H1 (cell line): ENCODE measurements around the gene TBC1D9. TPM values are rescaled to one million over a fixed set of nuclear protein-coding genes. Genes with fewer than 3 reads are reported as not detected.

Experiments
- CBX8 ChIP-seq: fragments of 300-800, 300-1000 bp; sonication (generic); IDR thresholded peaks from 2 replicates; pipeline ENCODE4 v1.7.1; 2016; ENCODE audit warnings: low read depth, low read length, borderline replicate concordance
- CEBPB ChIP-seq: IDR thresholded peaks from 2 replicates; pipeline ENCODE4 v1.6.1; 2012; ENCODE audit warnings: low read depth, low read length
- PHF8 ChIP-seq: fragments of 200-600 bp; sonication (generic); conservative IDR thresholded peaks from 2 replicates; pipeline ENCODE4 v1.7.1; 2012; ENCODE audit warnings: low read depth, mild to moderate bottlenecking, inconsistent platforms, low read length, moderate library complexity
- SP2 ChIP-seq: IDR thresholded peaks from 2 replicates; pipeline ENCODE4 v1.6.1; 2012; ENCODE audit warnings: mild to moderate bottlenecking, low read length, inconsistent platforms
- ZNF274 ChIP-seq: IDR thresholded peaks from 2 replicates; pipeline ENCODE4 v1.7.0; 2012; ENCODE audit warnings: low read length, borderline replicate concordance; ENCODE audit errors: extremely low read depth
- polyA plus RNA-seq, 7 experiments: library from polyadenylated mRNA; depleted of rRNA in 3 of 7; stranded (reverse) in 5 of 7; unstranded in 2 of 7; fragments of >200 nt in 5 of 7; fragments of 200-250 nt in 2 of 7; gene quantifications; 1 replicate in 5 of 7; 2 replicates in 1 of 7; 4 replicates in 1 of 7; pipeline versions ENCODE4 v1.2.1 to v1.2.3, GENCODE V29; 2011 to 2013; ENCODE audit warnings: missing spikeins in 2 of 7, mixed read lengths in 2 of 7
- total RNA-seq: library from RNA; stranded (reverse); fragmentation: NEBNext Ultra II Directional; extraction: Animal tissue kit (Norgen Biotek cat#: 25700); gene quantifications from 2 replicates; pipeline ENCODE4 v1.2.1, GENCODE V29; 2021

The TBC1D9 gene
- total and polyA plus RNA-seq, 2 of the 8 experiments (the other 6 are each of a cell fraction or from before 2014, with no cell fraction given): 0.94 to 1.0 TPM

- TF ChIP-seq CBX8 (no peak), CEBPB (no peak), PHF8 (no peak), SP2 (no peak), ZNF274 (no peak)
- TF ChIP-seq, all 59 proteins: peak for 0
These were observed 34.6 kb upstream of the TBC1D9 start (continued) for GRCh38 chr4:140790765-140791164.
